Brain microvascular endothelial cell (primary cell): ENCODE measurements around the gene CFAP210.

ENCODE experiments used
- DNase-seq: peaks from one replicate; pipeline ENCODE4 v3.0.0-alpha.2; 2020
- H3K27ac ChIP-seq: fragments of 250-450 bp; sonication (Bioruptor Pico); 2 replicates; pipeline ENCODE4 v1.5.1; 2020; ENCODE audit warnings: mild to moderate bottlenecking, moderate library complexity
- H3K27me3 ChIP-seq: fragments of 250-450 bp; sonication (Bioruptor Pico); replicated peaks from 2 replicates; pipeline ENCODE4 v1.5.1; 2020; ENCODE audit warnings: mild to moderate bottlenecking
- H3K36me3 ChIP-seq: fragments of 250-450 bp; sonication (Bioruptor Pico); replicated peaks from 2 replicates; pipeline ENCODE4 v1.5.1; 2020; ENCODE audit warnings: mild to moderate bottlenecking
- H3K4me3 ChIP-seq: 2 replicates; pipeline ENCODE4 v1.5.1; 2011; ENCODE audit warnings: low read depth, mild to moderate bottlenecking, control low read depth, low read length, moderate library complexity
- CTCF ChIP-seq: IDR thresholded peaks from 2 replicates; pipeline ENCODE4 v1.5.1; 2011; ENCODE audit warnings: low read depth, mild to moderate bottlenecking, moderate library complexity, low read length, control low read depth, inconsistent platforms; ENCODE audit errors: missing control alignments
- in situ Hi-C: cut with HindIII; loops from 2 replicates; pipeline ENCODE4 v1.10.0; 2017; ENCODE audit warnings: low sequenced_read_pairs, low pct_ligation_motif_present

CFAP210 gene

GRCh38 chr2:169673106-169673505 is 21.1 kb downstream of the CFAP210 start:
- no peak for DNase-seq
- no peak for TF ChIP-seq CTCF
- in situ Hi-C loops: no loop called here
- H3K4me3 ChIP-seq: no peak overlapping the region
- H3K36me3 ChIP-seq: no peaks in the 10 kb centered on the region
- no peak overlapping the region for H3K27ac ChIP-seq
- no peaks in the 10 kb centered on the region for H3K27me3 ChIP-seq

GRCh38 chr2:169672406-169672805 is 21.8 kb downstream of the CFAP210 start:
- no peak for DNase-seq
- Histone ChIP-seq H3K27me3 (no peaks in the 10 kb centered on the region), H3K36me3 (no peaks in the 10 kb centered on the region), H3K27ac (no peak overlapping the region), H3K4me3 (no peak overlapping the region)
- TF ChIP-seq CTCF: no peak
- in situ Hi-C loops: no loop called here

GRCh38 chr2:169670937-169671336 is 23.3 kb downstream of the CFAP210 start:
- DNase-seq: no peak
- Histone ChIP-seq H3K36me3 (no peaks in the 10 kb centered on the region), H3K27ac (no peak overlapping the region), H3K4me3 (no peak overlapping the region), H3K27me3 (no peaks in the 10 kb centered on the region)
- no peak for TF ChIP-seq CTCF
- in situ Hi-C loops: no loop called here

- no peak overlapping the region for H3K27ac ChIP-seq
- peak; percentile 63 for DNase-seq
- no peaks in the 10 kb centered on the region for H3K27me3 ChIP-seq
- no peaks in the 10 kb centered on the region for H3K36me3 ChIP-seq
- in situ Hi-C loops: no loop called here
- no peak overlapping the region for H3K4me3 ChIP-seq
- TF ChIP-seq CTCF: no peak
Observed at GRCh38 chr2:169670215-169670651, 24.0 kb downstream of the CFAP210 start.

- H3K36me3 ChIP-seq: no peaks in the 10 kb centered on the region
- in situ Hi-C loops: no loop called here
- no peak overlapping the region for H3K4me3 ChIP-seq
- no peaks in the 10 kb centered on the region for H3K27me3 ChIP-seq
- no peak overlapping the region for H3K27ac ChIP-seq
- DNase-seq: no peak
- no peak for TF ChIP-seq CTCF
Observed at GRCh38 chr2:169667583-169667982, 26.6 kb downstream of the CFAP210 start.
